ENCODE results near the gene ZBTB7C. TPM values are rescaled to one million over a fixed set of nuclear protein-coding genes. Genes with fewer than 3 reads are reported as not detected.

The ZBTB7C gene
- total and polyA plus RNA-seq, 4 donors: 0.19 to 1.1 (median 0.45) TPM

DNA sequence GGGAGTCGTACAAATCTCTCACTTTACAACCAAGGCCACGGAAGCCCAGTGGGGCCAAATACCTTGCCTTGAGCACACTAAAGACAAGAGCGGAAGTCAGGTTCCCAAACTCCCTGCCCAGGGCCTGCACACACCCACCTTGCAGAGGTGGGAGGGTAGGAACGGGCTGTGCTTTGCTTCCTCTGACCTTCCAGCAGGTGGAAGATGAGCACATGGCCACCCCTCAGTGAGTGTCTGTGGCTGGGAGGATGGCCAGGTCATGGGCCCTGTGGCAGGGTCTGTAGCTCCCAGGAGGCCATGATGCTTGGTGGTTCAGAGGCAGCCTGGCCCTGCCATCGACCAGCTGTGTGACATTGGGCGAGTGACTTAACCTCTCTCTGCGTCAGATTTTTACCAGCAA is 218.2 kb downstream of the ZBTB7C start (continued):
- TF ChIP-seq, protein P1, sequence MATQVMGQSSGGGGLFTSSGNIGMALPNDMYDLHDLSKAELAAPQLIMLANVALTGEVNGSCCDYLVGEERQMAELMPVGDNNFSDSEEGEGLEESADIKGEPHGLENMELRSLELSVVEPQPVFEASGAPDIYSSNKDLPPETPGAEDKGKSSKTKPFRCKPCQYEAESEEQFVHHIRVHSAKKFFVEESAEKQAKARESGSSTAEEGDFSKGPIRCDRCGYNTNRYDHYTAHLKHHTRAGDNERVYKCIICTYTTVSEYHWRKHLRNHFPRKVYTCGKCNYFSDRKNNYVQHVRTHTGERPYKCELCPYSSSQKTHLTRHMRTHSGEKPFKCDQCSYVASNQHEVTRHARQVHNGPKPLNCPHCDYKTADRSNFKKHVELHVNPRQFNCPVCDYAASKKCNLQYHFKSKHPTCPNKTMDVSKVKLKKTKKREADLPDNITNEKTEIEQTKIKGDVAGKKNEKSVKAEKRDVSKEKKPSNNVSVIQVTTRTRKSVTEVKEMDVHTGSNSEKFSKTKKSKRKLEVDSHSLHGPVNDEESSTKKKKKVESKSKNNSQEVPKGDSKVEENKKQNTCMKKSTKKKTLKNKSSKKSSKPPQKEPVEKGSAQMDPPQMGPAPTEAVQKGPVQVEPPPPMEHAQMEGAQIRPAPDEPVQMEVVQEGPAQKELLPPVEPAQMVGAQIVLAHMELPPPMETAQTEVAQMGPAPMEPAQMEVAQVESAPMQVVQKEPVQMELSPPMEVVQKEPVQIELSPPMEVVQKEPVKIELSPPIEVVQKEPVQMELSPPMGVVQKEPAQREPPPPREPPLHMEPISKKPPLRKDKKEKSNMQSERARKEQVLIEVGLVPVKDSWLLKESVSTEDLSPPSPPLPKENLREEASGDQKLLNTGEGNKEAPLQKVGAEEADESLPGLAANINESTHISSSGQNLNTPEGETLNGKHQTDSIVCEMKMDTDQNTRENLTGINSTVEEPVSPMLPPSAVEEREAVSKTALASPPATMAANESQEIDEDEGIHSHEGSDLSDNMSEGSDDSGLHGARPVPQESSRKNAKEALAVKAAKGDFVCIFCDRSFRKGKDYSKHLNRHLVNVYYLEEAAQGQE (IDR thresholded peaks at IDR 0.05): no peak
- TF ChIP-seq FOXA1 (IDR thresholded peaks at IDR 0.05) (no peak), RXRA (IDR thresholded peaks at IDR 0.05) (no peak)
- TF ChIP-seq, protein P2, sequence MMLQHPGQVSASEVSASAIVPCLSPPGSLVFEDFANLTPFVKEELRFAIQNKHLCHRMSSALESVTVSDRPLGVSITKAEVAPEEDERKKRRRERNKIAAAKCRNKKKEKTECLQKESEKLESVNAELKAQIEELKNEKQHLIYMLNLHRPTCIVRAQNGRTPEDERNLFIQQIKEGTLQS (IDR thresholded peaks at IDR 0.05): no peak

- Histone ChIP-seq H3K27ac (ENCODE audit: low read depth in 1 of 2, low read length in 2 of 2) (no peak overlapping the region), H3K4me1 (ENCODE audit: control insufficient read depth in 4 of 4, insufficient read depth in 4 of 4, low read length in 3 of 4) (peaks cover 4 to 23% (median 15%) of the 10 kb centered on the region in 4 donors), H3K9ac (ENCODE audit: low read depth in 1 of 2, low read length in 2 of 2) (no peak overlapping the region), H3K9me3 (ENCODE audit: control insufficient read depth in 4 of 4, low read length in 3 of 4) (no peaks in the 10 kb centered on the region), H3K27me3 (ENCODE audit: control insufficient read depth in 4 of 4, insufficient read depth in 4 of 4, low read length in 3 of 4) (no peaks in the 10 kb centered on the region), H3K36me3 (ENCODE audit: control insufficient read depth in 4 of 4, insufficient read depth in 3 of 4, low read depth in 1 of 4, low read length in 3 of 4) (no peaks in the 10 kb centered on the region), H3K4me3 (ENCODE audit: low read depth in 1 of 3, low read length in 3 of 3) (no peak overlapping the region)
- DNase-seq (ENCODE audit: low spot score): no peak
- TF ChIP-seq TAF1 (conservative IDR thresholded peaks at IDR 0.05): no peak
- TF ChIP-seq, protein P2 (IDR thresholded peaks at IDR 0.05): no peak
- TF ChIP-seq YY1 (IDR thresholded peaks at IDR 0.05): no peak
- no peak for TF ChIP-seq RXRA (IDR thresholded peaks at IDR 0.05)
- no peak for TF ChIP-seq SP1 (IDR thresholded peaks at IDR 0.05)
- no peak for TF ChIP-seq JUND (IDR thresholded peaks at IDR 0.05)
- TF ChIP-seq HNF4A (conservative IDR thresholded peaks at IDR 0.05): no peak
- TF ChIP-seq, protein P1 (IDR thresholded peaks at IDR 0.05): no peak
- no peak for TF ChIP-seq GABPA (IDR thresholded peaks at IDR 0.05 in 1 of 2, conservative IDR thresholded peaks at IDR 0.05 in 1 of 2)
- WGBS: 97% methylated on average over 2 of the region's 2 CpGs
These were observed 220.6 kb downstream of the ZBTB7C start for GRCh38 chr18:48188609-48189008.

- 89% methylated on average over 6 of the region's 6 CpGs for WGBS
- TF ChIP-seq, protein P3, sequence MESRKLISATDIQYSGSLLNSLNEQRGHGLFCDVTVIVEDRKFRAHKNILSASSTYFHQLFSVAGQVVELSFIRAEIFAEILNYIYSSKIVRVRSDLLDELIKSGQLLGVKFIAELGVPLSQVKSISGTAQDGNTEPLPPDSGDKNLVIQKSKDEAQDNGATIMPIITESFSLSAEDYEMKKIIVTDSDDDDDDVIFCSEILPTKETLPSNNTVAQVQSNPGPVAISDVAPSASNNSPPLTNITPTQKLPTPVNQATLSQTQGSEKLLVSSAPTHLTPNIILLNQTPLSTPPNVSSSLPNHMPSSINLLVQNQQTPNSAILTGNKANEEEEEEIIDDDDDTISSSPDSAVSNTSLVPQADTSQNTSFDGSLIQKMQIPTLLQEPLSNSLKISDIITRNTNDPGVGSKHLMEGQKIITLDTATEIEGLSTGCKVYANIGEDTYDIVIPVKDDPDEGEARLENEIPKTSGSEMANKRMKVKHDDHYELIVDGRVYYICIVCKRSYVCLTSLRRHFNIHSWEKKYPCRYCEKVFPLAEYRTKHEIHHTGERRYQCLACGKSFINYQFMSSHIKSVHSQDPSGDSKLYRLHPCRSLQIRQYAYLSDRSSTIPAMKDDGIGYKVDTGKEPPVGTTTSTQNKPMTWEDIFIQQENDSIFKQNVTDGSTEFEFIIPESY (IDR thresholded peaks at IDR 0.05): no peak
- TF ChIP-seq MAX (IDR thresholded peaks at IDR 0.05) (no peak), TAF1 (conservative IDR thresholded peaks at IDR 0.05) (no peak), JUND (IDR thresholded peaks at IDR 0.05) (no peak), HNF4G (IDR thresholded peaks at IDR 0.05) (no peak), SP1 (IDR thresholded peaks at IDR 0.05) (no peak), NR2F2 (IDR thresholded peaks at IDR 0.05) (no peak), EGR1 (IDR thresholded peaks at IDR 0.05; ENCODE audit: low read depth in 2 of 2) (no peak), RAD21 (IDR thresholded peaks at IDR 0.05) (no peak), RXRA (IDR thresholded peaks at IDR 0.05) (no peak)
- TF ChIP-seq, protein P1 (IDR thresholded peaks at IDR 0.05): no peak
- TF ChIP-seq, protein P2 (IDR thresholded peaks at IDR 0.05): no peak
These were observed 222.3 kb downstream of the ZBTB7C start for GRCh38 chr18:48186861-48187260.

More at GRCh38 chr18:48186861-48187260, 222.3 kb downstream of the ZBTB7C start:
- no peaks in the 10 kb centered on the region for H3K36me3 ChIP-seq (ENCODE audit: control insufficient read depth in 4 of 4, insufficient read depth in 3 of 4, low read depth in 1 of 4, low read length in 3 of 4)
- no peak overlapping the region for H3K4me3 ChIP-seq (ENCODE audit: low read depth in 1 of 3, low read length in 3 of 3)
- H3K9me3 ChIP-seq (ENCODE audit: control insufficient read depth in 4 of 4, low read length in 3 of 4): no peaks in the 10 kb centered on the region
- peaks cover 0 to 8% (median 2%) of the 10 kb centered on the region in 4 donors for H3K4me1 ChIP-seq (ENCODE audit: control insufficient read depth in 4 of 4, insufficient read depth in 4 of 4, low read length in 3 of 4)
- no peak for DNase-seq (ENCODE audit: low spot score)
- no peak overlapping the region for H3K9ac ChIP-seq (ENCODE audit: low read depth in 1 of 2, low read length in 2 of 2)
- H3K27ac ChIP-seq (ENCODE audit: low read depth in 1 of 2, low read length in 2 of 2): no peak overlapping the region
- no peaks in the 10 kb centered on the region for H3K27me3 ChIP-seq (ENCODE audit: control insufficient read depth in 4 of 4, insufficient read depth in 4 of 4, low read length in 3 of 4)

All from liver (tissue), 9 donors.